H1 (cell line): ENCODE data around the gene WDR4. TPM values are rescaled to one million over a fixed set of nuclear protein-coding genes. Genes with fewer than 3 reads are reported as not detected.

Experiments
- BRCA1 ChIP-seq: IDR thresholded peaks from 2 replicates; pipeline ENCODE4 v1.6.1; 2012; ENCODE audit warnings: low read depth, low read length, improper control_type of control experiment
- CEBPB ChIP-seq: IDR thresholded peaks from 2 replicates; pipeline ENCODE4 v1.6.1; 2012; ENCODE audit warnings: low read depth, low read length
- CHD1 ChIP-seq: IDR thresholded peaks from 2 replicates; pipeline ENCODE4 v1.6.1; 2012; ENCODE audit warnings: low read depth, low read length, improper control_type of control experiment
- SP4 ChIP-seq: IDR thresholded peaks from 2 replicates; pipeline ENCODE4 v1.6.1; 2012; ENCODE audit warnings: low read length, inconsistent platforms
- SRF ChIP-seq: IDR thresholded peaks from 2 replicates; pipeline ENCODE4 v1.6.1; 2011; ENCODE audit warnings: mild to moderate bottlenecking, low read depth, low read length, moderate library complexity
- polyA plus RNA-seq, 7 experiments: library from polyadenylated mRNA; depleted of rRNA in 3 of 7; stranded (reverse) in 5 of 7; unstranded in 2 of 7; fragments of >200 nt in 5 of 7; fragments of 200-250 nt in 2 of 7; gene quantifications; 1 replicate in 5 of 7; 2 replicates in 1 of 7; 4 replicates in 1 of 7; pipeline versions ENCODE4 v1.2.1 to v1.2.3, GENCODE V29; 2011 to 2013; ENCODE audit warnings: missing spikeins in 2 of 7, mixed read lengths in 2 of 7
- total RNA-seq: library from RNA; stranded (reverse); fragmentation: NEBNext Ultra II Directional; extraction: Animal tissue kit (Norgen Biotek cat#: 25700); gene quantifications from 2 replicates; pipeline ENCODE4 v1.2.1, GENCODE V29; 2021
- TF ChIP-seq, protein P1 (sequence below): IDR thresholded peaks from 2 replicates; pipeline ENCODE4 v1.6.1; 2012; ENCODE audit warnings: low read length, inconsistent platforms

Gene WDR4
- total and polyA plus RNA-seq, 2 of the 8 experiments (the other 6 are each of a cell fraction or from before 2014, with no cell fraction given): 28.9 to 47.8 TPM

DNA sequence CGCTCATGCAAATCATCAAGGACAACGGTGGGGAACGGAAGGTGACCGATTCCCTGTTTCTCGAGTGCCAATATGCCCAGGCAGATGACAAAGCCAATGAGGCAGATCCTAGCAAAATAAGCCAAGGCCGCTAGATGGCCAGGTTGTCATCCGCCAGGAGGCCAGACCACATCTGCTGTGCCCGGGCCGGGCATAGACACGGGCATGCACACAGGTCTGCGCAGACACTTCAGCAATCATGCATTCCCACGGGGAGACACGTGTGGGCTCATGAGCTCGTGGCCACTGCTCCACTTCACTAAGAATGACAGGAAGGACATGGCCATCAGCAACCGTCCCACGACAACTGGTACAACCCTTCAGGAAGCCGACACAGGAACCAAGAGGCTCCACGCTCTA is 23.4 kb downstream of the WDR4 start (continued):
- TF ChIP-seq SRF (no peak), CEBPB (no peak), BRCA1 (no peak), SP4 (no peak), CHD1 (no peak)
- TF ChIP-seq, protein P1, sequence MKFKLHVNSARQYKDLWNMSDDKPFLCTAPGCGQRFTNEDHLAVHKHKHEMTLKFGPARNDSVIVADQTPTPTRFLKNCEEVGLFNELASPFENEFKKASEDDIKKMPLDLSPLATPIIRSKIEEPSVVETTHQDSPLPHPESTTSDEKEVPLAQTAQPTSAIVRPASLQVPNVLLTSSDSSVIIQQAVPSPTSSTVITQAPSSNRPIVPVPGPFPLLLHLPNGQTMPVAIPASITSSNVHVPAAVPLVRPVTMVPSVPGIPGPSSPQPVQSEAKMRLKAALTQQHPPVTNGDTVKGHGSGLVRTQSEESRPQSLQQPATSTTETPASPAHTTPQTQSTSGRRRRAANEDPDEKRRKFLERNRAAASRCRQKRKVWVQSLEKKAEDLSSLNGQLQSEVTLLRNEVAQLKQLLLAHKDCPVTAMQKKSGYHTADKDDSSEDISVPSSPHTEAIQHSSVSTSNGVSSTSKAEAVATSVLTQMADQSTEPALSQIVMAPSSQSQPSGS: no peak
